Nephron progenitor cell (in vitro differentiated cells): ENCODE measurements around the gene RAI1.
A peak's percentile ranks its signal among the peaks of the same experiment; 100 is the strongest.

Experiments used
- DNase-seq: peaks from one replicate; pipeline ENCODE4 v3.0.0; 2021
- H3K27ac Mint-ChIP-seq: 2 replicates; pipeline ENCODE4 v1.8.0; 2021; ENCODE audit warnings: mild to moderate bottlenecking, moderate library complexity, mixed read lengths
- H3K27me3 Mint-ChIP-seq: 2 replicates; pipeline ENCODE4 v1.8.0; 2021; ENCODE audit warnings: mild to moderate bottlenecking, low read depth, mixed read lengths; ENCODE audit not compliant: poor library complexity
- H3K36me3 Mint-ChIP-seq: 2 replicates; pipeline ENCODE4 v1.8.0; 2021; ENCODE audit warnings: low read depth, mixed read lengths
- H3K4me1 Mint-ChIP-seq: 2 replicates; pipeline ENCODE4 v1.8.0; 2021; ENCODE audit warnings: mixed read lengths
- H3K4me3 Mint-ChIP-seq: 2 replicates; pipeline ENCODE4 v1.8.0; 2021; ENCODE audit warnings: mild to moderate bottlenecking, moderate library complexity, mixed read lengths
- H3K9me3 Mint-ChIP-seq: 2 replicates; pipeline ENCODE4 v1.8.0; 2021; ENCODE audit warnings: mild to moderate bottlenecking, moderate library complexity, mixed read lengths
- TF ChIP-seq, protein P1 (sequence below): fragments of 200-600 bp; sonication (generic); IDR thresholded peaks from 2 replicates; pipeline ENCODE4 v1.5.0; 2021; ENCODE audit warnings: antibody characterized with exemption

The RAI1 gene

GRCh38 chr17:17808706-17809432 is 127.6 kb downstream of the RAI1 start:
- Mint-ChIP-seq H3K9me3 (no peaks in the 10 kb centered on the region), H3K27ac (no peak overlapping the region), H3K27me3 (no peaks in the 10 kb centered on the region), H3K36me3 (peaks cover 30% of the 10 kb centered on the region), H3K4me1 (peaks cover 43% of the 10 kb centered on the region), H3K4me3 (peak overlapping the region; percentile 63)
- DNase-seq, result no peak
- TF ChIP-seq, protein P1, sequence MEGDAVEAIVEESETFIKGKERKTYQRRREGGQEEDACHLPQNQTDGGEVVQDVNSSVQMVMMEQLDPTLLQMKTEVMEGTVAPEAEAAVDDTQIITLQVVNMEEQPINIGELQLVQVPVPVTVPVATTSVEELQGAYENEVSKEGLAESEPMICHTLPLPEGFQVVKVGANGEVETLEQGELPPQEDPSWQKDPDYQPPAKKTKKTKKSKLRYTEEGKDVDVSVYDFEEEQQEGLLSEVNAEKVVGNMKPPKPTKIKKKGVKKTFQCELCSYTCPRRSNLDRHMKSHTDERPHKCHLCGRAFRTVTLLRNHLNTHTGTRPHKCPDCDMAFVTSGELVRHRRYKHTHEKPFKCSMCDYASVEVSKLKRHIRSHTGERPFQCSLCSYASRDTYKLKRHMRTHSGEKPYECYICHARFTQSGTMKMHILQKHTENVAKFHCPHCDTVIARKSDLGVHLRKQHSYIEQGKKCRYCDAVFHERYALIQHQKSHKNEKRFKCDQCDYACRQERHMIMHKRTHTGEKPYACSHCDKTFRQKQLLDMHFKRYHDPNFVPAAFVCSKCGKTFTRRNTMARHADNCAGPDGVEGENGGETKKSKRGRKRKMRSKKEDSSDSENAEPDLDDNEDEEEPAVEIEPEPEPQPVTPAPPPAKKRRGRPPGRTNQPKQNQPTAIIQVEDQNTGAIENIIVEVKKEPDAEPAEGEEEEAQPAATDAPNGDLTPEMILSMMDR, result no peak

- peaks cover 43% of the 10 kb centered on the region for H3K4me1 Mint-ChIP-seq
- H3K36me3 Mint-ChIP-seq, result peaks cover 24% of the 10 kb centered on the region
- H3K27ac Mint-ChIP-seq, result no peak overlapping the region
- TF ChIP-seq, protein P1, result no peak
- H3K27me3 Mint-ChIP-seq, result no peaks in the 10 kb centered on the region
- H3K4me3 Mint-ChIP-seq, result no peak overlapping the region
- H3K9me3 Mint-ChIP-seq, result no peaks in the 10 kb centered on the region
- peak; percentile 83 for DNase-seq
Observed at GRCh38 chr17:17809531-17810083, 128.3 kb downstream of the RAI1 start.

DNA sequence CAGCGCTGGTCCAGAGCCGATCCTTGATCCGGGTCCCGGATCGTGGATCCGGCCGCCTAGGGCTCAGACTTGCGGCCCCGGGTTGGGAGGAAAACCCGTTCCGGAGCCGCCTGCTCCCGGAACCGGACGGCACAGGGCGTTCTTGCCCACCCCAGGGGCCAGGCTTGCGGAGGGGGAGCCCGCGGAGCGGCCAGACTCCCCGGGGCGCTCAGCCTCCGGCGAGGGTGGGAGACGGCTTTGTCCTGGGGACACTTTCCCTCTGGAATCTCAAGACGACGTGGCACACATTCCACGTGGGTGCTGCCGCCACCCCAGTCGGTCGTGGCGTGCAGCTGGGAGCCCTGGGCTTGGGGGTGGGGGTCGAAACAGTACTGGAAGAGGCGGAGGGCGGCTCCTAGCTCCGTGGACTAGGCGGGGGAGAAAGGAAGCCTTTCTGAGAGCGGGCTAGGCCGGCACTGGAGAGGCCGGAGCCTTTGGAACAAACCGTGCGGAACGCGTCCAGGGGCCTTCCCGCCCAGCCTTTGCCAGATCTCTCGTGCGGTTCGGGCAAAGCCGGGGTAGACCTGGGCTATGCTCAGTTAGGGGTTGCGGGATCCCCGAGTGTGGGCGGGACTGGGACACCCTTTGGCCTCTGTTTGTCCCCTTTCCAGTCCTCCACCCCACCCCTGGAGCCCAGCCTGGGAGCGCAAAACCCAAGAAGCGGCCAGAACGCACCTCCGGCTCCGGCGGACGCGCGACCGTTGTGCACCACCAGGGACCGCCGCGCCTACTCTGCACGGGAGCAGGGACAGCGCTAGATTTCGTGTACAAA is 129.0 kb downstream of the RAI1 start:
- Mint-ChIP-seq H3K9me3 (no peaks in the 10 kb centered on the region), H3K27ac (peak overlapping the region; percentile 98), H3K4me3 (peak overlapping the region; percentile 64), H3K4me1 (peaks cover 43% of the 10 kb centered on the region), H3K36me3 (peaks cover 20% of the 10 kb centered on the region), H3K27me3 (no peaks in the 10 kb centered on the region)
- TF ChIP-seq, protein P1, result no peak
- peak; percentile 74 for DNase-seq

- Mint-ChIP-seq H3K9me3 (no peaks in the 10 kb centered on the region), H3K36me3 (peaks cover 14% of the 10 kb centered on the region), H3K27me3 (no peaks in the 10 kb centered on the region), H3K27ac (no peak overlapping the region), H3K4me3 (peak overlapping the region; percentile 64), H3K4me1 (peaks cover 40% of the 10 kb centered on the region)
- peak; percentile 42 for DNase-seq
- TF ChIP-seq, protein P1, result no peak
Observed at GRCh38 chr17:17810895-17811248, 129.6 kb downstream of the RAI1 start.

- TF ChIP-seq, protein P1, result no peak
- peak; percentile 58 for DNase-seq
- peaks cover 35% of the 10 kb centered on the region for H3K4me1 Mint-ChIP-seq
- peak overlapping the region; percentile 83 for H3K27ac Mint-ChIP-seq
- peaks cover 9% of the 10 kb centered on the region for H3K36me3 Mint-ChIP-seq
- no peaks in the 10 kb centered on the region for H3K27me3 Mint-ChIP-seq
- H3K4me3 Mint-ChIP-seq, result peak overlapping the region; percentile 65
- no peaks in the 10 kb centered on the region for H3K9me3 Mint-ChIP-seq
Observed at GRCh38 chr17:17811381-17812210, 130.3 kb downstream of the RAI1 start.
